HG03159 (cell line): ENCODE measurements around the gene CERS5.

Experiments
- ATAC-seq: cut with Tn5 transposase; IDR thresholded peaks from one replicate; pipeline ENCODE4 v1.9.1; 2021; ENCODE audit warnings: mild to moderate bottlenecking, moderate library complexity; ENCODE audit not compliant: unreplicated experiment

The CERS5 gene

GRCh38 chr12:50079771-50080170 is 87.4 kb downstream of the CERS5 start:
- no peak for ATAC-seq
